GM20431 (cell line): ENCODE data around the gene HK1.

ENCODE experiments used
- in situ Hi-C: fragments of 300-500 bp; cut with MseI, MboI; formaldehyde crosslinking; loops from one replicate; pipeline ENCODE4 v1.15.0; 2020; ENCODE audit warnings: low sequenced_read_pairs; ENCODE audit not compliant: unreplicated experiment

The HK1 gene

DNA sequence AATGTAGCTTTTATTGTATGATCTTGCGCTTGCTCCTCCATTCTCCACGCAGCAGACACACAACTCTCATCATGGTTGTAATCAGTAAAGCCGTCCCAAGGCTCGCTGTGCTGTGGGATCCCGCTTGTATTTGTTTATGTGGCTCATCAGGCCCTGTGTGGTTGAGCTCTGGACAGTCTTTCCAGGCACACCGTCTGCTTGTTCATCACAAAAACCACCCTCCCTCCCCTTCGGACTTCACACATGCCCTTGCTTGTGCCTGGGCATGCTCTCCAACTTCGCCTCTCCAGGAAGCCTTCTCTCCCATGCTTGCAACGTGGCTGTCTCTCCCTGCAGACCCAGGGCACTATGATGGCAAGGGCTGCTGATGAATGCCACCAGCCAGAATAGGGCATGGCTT is 62.4 kb downstream of the HK1 start:
- in situ Hi-C loops, result no loop called here

DNA sequence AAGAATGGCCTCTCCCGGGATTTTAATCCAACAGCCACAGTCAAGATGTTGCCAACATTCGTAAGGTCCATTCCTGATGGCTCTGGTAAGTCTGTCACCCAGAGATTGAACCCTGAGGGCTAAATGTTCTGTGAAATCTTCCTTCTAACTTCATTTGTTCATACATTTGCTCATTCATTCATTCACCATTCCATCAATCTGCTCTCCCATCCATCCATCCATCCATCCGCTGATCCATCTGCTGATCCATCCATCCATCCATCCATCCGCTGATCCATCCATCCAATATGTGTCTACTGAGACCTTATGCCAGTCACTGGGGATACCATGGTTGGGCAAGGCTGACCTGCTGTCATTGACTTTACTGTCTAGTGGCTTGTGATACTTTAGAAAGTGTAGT is 65.6 kb downstream of the HK1 start:
- in situ Hi-C loops, result no loop called here

DNA sequence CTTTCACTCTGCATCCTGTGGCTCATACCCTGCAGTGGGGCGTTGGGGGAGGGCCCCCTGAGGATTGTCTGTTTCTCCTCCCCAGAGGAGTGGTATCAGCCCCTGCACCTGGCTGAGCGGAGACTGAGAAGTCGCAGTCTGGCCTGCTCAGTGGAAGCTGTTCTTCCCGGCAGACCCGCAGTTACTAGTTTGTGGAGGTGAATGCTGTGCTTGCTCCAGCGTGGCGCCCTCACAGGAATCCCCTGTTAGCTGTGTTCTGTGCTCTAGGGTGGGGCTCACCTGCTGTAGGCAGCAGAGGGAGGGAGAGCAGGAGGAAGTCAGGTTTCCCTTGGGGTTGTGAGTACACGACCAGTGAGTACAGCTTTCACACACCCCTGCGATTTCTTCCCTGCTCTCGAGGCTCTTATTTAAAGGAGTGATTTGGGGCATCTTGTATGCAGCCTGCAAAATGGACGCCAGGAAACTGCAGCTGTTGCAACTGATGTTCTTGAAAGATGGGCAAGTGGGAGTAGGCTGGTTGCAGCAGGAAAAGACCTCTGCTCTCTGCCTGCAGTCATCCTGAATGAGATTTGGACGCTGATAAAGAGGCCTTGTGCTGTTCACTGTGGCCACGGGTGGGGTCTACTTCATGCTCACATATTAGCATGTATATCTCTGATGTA is 66.4 kb downstream of the HK1 start:
- in situ Hi-C loops, result no loop called here

DNA sequence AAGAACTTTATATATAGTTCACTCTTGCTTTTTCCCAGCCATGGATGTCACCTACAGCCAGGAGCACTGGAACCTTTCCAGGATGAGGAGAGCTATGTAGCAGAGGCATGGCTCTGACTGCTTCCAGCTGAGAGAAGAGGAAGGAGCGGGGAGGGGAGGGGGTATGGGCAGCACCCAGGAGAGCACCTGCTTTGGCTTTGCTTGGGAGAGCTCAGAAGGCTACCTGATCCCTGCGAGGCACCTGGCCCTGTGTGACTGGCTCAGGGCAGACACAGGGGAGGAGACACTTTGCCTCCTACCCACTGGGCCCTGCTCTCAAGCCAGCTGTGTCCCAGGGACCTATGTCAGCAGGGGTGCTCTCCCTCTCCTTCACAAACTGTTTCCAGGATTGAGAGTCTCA is 67.1 kb downstream of the HK1 start:
- in situ Hi-C loops, result no loop called here

DNA sequence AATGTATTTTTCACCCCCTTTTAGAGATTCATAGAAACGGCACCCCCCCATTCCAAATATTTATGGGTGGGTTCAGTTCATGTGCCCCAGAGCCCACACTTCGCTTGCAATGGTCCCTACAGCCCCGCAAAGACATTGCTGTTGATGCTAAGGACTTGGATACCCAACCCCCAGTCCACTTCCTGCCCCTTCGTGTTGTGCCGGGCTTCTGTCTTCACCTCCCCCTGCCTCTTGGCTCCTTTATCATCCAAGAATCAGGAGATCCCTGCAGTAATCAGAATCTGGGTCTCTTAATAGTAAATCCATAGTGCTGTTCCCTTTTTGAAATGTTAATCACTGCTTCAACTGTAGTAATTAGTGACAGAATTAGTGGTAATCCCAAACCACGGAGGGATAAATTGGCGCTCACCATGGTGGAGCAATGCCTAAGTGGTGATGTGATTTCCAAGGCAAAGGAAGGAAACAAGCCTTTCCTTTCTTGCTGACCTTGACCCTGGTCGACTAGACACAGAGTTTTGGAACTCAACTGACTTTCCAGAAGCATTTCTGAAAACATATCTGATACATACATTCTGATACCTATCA is 67.7 kb downstream of the HK1 start:
- in situ Hi-C loops, result no loop called here

DNA sequence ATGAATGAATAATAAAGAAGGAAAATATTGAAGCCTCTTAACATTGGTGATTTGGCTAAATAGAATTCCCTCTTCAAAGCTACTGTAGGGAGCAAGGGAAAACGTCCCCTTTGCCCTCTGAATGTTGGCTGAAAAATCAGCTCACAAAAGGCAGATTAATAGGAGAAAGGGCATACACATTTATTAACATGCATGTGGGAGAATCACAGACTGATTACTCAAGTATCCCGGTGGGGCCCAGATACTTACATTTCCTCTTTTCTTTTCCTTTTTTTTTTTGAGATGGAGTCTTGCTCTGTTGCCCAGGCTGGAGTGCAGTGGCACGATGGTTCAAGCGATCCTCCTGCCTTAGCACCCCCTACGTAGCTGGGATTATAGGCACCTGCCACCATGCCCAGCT is 68.5 kb downstream of the HK1 start:
- in situ Hi-C loops, result no loop called here

DNA sequence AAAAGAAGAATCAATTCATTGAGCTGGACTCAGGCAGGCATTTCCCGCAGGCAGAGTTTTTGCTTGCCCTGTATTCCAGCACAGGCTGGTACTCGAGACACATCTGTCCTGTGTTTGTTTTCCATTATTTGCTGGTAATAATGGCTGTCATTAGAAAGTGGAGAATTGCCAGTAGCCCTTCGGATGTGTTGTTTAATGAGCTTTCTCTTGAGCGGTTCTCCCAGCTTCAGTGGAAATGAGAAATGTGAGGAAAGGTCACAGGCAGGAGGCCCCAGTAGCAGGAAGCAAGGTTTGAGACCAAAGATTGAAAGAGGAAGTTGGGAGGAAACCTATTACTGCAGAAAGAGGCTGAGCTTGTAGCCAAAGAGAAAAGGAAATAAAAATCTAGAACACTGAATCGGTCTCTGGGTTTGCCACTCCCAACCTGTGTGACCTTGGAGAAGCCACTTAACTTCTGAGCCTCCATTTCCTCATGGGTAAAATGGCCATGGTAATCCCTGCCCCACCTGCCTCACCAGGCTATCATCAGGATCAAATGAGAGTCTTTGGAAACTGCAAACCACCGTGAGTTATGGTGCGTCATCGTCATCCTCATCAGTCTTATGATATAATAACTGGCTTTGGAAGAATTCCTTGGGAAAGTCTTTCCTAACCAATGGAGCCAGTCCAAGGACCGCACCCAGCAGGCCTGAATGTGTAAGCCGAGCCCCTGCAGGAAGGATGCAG is 70.7 kb downstream of the HK1 start:
- in situ Hi-C loops, result no loop called here

DNA sequence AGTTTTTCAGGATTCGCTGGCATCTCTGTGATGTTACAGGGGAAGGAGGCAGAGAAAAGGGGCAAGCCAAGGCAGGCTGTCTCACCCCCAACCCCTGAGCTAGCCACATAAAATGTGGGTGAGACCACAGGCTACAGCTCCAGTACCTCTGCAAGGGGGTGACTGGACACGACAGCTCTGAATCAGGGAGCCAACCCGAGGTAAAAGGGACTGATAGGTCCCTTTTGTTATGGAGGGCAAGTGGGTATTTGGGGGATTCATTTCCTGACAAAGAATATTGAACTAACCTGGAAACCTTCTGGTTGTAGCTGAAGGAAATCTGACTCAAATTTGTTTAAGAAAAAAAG is 71.2 kb downstream of the HK1 start:
- in situ Hi-C loops, result no loop called here

DNA sequence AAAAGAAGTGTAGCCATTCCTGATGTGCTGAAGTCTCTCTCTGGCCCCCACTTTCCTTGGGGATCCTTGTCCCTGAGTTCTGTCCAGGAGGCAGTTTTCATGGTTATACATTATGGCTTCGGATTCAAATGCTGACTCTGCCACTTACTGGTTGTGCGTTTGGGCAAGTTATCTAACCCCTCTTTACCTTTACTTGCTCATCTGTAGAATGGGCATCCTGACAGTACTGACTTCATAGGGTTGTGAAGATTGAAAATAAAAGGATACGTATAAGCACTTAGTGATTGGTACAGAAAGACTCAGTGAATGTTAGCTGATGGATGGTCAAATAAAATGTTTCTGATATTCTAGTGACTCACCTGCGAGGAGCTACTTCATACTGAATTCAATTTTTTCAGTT is 73.3 kb downstream of the HK1 start:
- in situ Hi-C loops, result no loop called here

DNA sequence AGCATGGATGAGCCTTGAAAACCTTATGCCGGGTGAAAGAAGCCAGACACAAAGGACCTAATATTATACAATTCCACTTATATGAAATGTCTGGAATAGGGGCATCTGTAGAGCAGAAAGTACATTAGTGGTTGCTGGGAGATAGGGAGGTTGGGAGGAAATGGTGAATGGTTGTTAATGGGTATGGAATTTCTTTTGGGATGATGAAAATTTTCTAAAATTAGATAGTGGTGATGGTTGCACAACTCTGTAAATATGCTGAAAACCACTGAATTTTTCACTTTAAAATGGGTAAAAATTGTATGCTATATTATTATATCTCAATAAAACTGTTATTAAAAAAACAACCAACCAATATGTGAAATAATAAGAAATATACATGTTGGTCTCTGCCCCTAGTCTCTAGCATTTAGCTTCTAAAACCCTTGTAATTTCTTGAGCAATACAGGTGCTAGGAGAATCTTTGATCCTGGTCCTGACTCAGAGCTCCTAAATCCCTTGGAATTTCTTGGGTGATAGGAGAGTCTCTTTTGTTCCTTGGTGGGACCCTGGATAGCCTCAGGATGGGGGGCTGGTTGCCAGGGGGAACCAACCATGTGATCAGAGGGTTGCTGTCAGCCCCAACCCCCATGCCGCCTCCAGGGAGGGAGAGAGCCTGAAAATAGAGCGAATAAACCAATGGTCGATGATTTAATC is 74.4 kb downstream of the HK1 start:
- in situ Hi-C loops, result no loop called here

DNA sequence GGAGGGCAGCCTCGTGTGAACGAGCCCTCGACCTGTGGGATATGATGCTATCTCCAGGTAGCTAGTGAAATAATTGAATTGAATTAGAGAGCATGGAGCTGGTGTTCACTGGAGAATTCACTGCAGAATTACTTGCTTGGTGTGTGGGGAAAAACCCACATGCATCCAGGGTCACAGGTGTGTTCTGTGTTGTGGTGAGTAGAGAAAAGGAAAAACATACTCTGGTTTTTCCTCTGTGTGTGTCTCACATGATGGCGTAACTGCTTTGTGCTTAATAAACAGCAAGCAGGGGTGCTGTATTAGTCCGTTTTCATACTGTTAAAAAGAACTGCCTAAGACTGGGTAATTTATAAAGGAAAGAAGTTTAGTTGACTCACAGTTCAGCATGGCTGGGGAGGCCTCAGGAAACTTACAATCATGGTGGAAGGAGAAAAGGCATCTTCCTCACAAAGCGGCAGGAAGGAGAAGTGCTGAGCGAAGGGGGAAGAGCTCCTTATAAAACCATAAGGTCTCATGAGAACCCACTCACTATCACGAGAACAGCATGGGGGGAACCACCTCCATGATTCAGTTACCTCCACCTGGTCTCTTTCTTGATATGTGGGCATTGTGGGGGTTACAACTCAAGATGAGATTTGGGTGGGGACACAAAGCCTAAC is 75.8 kb downstream of the HK1 start:
- in situ Hi-C loops, result no loop called here

DNA sequence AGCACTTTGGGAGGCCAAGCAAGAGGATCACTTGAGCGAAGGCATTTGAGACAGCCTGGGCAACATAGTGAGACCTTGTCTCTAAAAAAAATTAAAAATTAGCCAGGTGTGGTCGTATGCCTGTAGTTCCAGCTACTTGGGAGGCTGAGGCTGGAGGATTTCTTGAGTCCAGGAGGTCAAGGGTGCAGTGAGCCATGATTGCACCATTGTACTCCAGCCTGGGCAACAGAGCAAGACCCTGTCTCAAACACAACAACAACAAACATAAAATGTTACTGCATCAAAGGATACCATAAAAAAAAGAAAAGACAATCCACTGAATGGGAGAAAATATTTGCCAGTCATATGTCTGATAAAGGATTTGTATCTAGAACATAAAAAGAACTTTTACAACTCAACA is 77.9 kb downstream of the HK1 start:
- in situ Hi-C loops, result no loop called here

DNA sequence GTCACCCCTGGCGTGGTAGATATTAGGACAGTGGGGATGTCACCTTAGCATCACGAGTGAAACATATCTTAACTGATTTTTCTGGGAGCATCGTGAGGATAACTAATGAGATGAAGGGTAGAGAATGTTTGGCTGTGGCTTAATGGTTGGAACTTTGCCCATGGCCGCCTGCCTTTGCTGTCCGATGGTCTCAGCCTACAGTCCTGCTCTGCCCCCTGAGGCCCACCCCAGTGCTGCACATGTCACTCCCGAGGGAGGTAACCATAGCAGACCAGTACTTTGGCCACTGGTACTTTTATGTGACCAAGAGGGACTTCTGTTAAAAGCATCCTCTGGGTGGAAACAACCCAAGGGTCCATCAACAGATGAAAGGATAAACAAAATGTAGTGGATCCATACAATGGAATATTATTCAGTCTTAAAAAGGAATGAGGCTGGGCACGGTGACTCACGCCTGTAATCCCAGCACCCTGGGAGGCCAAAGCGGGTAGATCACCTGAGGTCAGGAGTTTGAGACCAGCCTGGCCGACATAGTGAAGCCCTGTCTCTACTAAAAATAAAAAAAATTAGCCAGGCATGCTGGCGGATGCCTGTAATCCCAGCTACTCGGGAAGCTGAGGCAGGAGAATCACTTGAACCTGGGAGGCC is 80.0 kb downstream of the HK1 start:
- in situ Hi-C loops, result no loop called here

DNA sequence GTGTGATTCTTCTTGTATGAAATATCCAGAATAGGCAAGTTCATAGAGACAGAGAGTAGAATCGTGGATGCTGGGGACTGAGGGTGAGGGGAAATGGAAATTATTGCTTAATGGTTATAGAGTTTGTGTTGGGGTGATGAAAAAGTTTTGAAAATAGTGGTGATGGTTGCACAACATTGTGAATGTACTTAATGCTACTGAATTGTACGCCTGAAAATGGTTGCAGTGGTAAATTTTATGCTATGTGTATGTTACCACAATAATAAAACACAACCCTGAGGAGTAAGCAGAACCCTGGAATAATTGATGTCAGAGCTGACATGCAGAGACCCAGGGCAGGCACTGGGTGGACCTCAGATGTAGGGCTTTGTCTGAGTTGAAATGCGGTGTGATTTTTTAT is 80.9 kb downstream of the HK1 start:
- in situ Hi-C loops, result no loop called here

DNA sequence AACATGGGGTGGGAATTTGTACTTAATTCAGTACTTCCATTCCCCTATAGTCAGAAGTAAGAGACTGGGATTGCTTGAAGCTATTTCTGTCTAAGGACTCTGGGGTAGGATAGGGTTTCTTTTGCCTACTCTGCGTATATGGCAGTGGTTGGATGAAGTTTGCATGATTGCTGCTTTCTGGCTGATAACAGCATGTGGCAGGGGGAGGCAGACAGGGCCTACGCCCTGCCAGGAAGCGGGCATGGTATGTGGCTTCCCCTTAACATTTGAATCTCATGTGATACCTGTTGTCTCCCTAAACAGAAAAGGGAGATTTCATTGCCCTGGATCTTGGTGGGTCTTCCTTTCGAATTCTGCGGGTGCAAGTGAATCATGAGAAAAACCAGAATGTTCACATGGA is 81.3 kb downstream of the HK1 start:
- in situ Hi-C loops, result no loop called here

DNA sequence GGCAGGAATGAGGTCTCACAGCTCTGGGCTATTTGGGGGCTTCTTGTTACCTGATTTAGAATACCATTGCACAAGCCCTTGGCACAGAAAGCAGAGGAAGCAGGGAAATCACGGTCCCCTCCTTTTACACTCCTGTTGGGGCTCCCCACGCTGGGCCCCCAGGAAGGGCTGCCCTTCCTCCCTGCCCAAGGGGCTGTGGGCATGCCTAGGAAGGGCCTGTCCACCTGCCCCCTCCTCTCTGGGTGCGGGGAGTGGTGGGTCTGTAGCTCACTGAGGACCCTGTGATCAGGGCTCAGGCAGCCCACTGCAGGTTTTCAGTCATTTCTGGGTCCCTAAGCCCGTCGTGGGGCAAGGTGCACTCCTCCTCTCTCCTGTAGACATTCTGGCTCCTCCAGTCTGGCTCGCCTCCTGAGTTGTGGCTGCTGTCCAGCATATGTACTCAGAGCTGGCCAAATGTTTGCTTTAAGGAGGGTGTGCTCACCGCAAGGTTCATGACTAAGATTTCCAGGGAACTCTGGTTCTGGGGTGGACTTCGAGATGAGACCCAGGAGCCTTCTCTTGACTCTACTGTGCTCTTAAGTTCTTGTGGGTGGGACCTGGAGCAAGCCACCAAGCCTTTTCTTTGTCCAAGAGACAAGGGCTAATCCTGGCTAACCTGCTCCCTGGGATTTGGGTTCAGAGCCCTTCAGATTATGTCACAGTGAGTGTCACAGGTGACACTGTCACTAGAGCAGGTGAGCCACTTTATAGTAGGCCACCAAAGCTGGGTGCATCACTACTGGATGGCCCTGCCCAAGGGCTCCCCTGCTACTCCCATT is 82.4 kb downstream of the HK1 start:
- in situ Hi-C loops, result no loop called here

DNA sequence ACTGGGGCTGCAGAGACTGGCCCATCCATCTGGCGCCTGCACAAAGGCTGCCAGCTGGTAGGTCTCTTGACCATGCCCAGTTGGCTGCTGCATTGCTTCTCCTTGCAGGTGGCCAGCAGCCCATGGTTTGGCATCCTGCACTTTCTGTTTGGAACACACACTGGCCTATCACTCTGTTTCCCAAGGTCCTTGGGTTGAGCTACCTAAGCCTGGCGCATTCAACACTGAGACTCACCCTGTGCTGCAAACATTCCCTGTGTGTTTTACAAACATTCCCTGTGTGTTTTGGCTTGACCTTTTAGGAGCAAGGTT is 83.0 kb downstream of the HK1 start:
- in situ Hi-C loops, result no loop called here

DNA sequence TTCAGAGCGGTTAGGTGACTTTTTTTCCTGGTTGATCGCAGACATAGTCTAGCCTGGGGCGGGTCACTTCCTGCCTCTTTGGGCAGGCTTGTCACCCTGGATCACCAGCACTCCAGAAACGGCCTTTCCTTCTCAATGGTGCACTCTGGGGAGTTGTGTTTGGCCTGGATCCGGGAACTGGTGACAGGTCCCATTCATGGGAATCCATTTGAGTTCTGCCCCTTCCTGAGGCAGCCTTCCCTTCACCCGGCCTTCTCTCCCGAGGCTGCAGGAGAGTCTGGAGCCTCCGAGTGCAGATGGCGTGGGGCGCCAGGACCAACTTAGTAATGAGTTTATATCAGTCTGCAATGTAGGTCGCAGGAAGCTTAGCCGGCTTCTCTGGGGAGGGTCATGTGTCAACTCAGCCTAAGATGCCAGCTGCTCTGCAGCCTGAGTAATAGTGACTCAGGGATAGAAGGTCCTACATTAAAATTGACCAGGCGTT is 84.2 kb downstream of the HK1 start:
- in situ Hi-C loops, result no loop called here

DNA sequence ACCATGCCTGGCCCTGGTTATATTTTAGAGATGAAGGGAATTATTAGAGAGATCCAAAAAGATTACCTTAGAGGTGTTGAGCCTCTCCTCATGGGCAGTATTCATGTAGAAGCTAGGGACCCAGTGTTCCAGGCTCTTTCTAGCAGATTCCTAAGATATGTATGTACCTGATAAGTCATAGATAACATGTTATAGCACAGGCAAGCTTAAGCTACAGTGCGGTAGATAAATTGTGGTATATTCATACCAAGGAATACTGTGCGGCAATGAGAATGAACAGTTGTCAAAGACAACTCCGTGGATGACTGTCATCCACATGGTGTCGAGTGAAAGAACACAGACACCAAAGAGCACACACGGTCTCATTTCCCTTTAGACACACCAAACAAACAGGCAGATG is 85.4 kb downstream of the HK1 start:
- in situ Hi-C loops, result no loop called here
